H4 (cell line): ENCODE results near the gene TWNK. TPM values are rescaled to one million over a fixed set of nuclear protein-coding genes. Genes with fewer than 3 reads are reported as not detected.

Experiments used
- total RNA-seq: library from RNA; depleted of rRNA; stranded (reverse); fragments of >200 nt; shearing (Covaris generic); gene quantifications from 2 replicates; pipeline ENCODE4 v1.2.3, GENCODE V29; 2014; rRNA removed

Gene TWNK
- total RNA-seq, 1 experiment from 2014 or later, result 8.0 TPM

Other genes with a start within 250 kb of the TWNK start
- not detected in 2 replicates for gene PAX2, start 242.0 kb upstream of the TWNK start, total RNA-seq
- 13.9 and 14.0 TPM in 2 replicates for gene SLF2, start 74.6 kb upstream of the TWNK start, total RNA-seq
- 0.27 and 0.89 TPM in 2 replicates for gene SEMA4G, start 18.0 kb upstream of the TWNK start, total RNA-seq
- gene MRPL43, start within 50 bp of the TWNK start, total RNA-seq, result 94.3 and 105 TPM in 2 replicates
- 24.3 and 26.2 TPM in 2 replicates for gene LZTS2, start 12.3 kb downstream of the TWNK start, total RNA-seq
- gene PDZD7, start 43.6 kb downstream of the TWNK start, total RNA-seq, result 0.21 and 0.97 TPM in 2 replicates
- 35.7 and 35.8 TPM in 2 replicates for gene SFXN3, start 43.7 kb downstream of the TWNK start, total RNA-seq
- gene KAZALD1, start 74.4 kb downstream of the TWNK start, total RNA-seq, result 10.2 and 22.5 TPM in 2 replicates
- not detected in 2 replicates for gene TLX1, start 143.8 kb downstream of the TWNK start, total RNA-seq
- not detected in 2 replicates for gene LBX1, start 241.9 kb downstream of the TWNK start, total RNA-seq